ENCODE data around the gene PRRT2.

DNA sequence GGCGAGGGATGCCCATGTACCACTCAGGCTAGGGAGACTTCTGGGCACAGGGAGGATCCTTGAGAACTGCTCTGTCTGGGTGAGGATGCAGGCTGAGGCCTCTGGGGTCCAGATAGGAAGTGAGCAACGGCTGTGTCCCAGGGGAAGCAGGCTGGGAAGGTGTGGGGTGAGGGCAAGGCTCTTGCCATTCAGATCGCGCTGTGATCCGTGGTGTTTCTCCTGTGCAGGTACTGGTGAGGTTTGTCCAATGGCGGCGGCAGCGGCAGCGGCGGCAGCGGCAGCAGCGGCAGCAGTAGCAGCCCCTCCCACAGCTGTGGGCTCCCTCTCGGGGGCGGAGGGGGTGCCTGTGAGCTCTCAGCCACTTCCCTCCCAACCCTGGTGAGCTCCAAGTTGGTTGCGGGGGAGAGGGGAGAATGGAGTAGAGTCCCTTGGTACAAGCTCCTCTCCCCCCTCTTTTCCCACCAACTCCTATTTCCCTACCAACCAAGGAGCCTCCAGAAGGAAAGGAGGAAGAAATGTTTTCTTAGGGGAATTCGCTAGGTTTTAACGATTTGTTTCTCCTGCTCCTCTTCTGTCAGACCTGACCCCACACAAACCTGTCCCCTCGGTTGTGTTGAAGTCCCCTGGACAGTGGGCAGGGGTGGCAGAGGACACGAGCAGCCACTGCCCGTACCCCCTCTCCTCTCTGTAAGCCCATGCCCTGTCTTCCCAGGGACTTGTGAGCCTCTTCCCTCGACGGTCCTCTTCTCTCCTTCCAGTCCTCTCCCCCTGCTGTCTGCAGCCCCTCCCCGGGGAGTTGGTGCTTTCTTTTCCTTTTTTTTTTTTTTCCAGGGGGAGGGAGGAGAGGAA lies 1.9 kb upstream of the PRRT2 start:
- TF ChIP-seq, protein P1, sequence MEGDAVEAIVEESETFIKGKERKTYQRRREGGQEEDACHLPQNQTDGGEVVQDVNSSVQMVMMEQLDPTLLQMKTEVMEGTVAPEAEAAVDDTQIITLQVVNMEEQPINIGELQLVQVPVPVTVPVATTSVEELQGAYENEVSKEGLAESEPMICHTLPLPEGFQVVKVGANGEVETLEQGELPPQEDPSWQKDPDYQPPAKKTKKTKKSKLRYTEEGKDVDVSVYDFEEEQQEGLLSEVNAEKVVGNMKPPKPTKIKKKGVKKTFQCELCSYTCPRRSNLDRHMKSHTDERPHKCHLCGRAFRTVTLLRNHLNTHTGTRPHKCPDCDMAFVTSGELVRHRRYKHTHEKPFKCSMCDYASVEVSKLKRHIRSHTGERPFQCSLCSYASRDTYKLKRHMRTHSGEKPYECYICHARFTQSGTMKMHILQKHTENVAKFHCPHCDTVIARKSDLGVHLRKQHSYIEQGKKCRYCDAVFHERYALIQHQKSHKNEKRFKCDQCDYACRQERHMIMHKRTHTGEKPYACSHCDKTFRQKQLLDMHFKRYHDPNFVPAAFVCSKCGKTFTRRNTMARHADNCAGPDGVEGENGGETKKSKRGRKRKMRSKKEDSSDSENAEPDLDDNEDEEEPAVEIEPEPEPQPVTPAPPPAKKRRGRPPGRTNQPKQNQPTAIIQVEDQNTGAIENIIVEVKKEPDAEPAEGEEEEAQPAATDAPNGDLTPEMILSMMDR (IDR thresholded peaks at IDR 0.05; ENCODE audit: insufficient read depth, low read length, poor library complexity, severe bottlenecking): no peak
- TF ChIP-seq EZH2phosphoT487 (conservative IDR thresholded peaks at IDR 0.05; ENCODE audit: low read length): no peak

Data from SU-DHL-6 (cell line).